ENCODE results near the gene ITGAL.
A peak's percentile ranks its signal among the peaks of the same experiment; 100 is the strongest.

The ITGAL gene

DNA sequence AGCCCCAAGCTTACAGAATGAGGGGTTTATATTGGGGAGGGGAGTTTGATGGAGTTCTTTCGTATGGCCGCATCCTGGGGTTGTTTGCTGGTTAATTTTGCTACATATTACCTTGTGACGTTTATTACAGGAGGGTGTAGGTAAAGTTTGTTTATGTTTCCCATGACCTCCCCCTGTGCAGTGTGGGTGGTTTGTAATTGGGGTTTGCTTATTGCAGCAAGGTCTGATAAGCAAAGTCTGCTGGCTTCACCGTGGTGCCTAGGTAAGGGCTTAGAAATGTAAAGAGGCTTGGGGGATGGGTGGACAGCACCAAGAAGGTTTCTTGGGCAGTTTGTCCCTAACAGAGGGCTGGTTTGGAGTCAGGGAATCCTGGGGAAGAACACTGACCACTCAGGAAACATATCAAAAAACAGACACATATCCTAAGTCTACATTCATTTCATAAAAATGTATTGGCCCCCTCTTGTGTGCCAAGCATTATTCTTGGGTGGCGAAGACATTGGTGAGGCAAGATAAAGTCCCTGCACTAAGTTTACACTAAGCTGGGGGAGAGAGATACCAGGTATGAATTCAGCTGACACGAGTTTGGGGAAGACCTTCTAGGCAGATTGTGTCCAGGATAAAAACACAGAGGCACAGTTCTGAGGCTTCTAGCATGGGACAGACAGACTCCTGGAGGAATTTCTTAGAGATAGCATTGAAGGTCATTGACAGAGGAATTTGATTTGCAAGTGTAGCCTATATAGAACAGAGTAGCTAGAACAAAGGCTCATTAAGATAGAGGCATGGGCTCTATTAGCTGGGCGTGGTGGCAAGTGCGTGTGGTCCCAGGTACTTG lies 76.1 kb downstream of the ITGAL start:
- no peak for DNase-seq

DNA sequence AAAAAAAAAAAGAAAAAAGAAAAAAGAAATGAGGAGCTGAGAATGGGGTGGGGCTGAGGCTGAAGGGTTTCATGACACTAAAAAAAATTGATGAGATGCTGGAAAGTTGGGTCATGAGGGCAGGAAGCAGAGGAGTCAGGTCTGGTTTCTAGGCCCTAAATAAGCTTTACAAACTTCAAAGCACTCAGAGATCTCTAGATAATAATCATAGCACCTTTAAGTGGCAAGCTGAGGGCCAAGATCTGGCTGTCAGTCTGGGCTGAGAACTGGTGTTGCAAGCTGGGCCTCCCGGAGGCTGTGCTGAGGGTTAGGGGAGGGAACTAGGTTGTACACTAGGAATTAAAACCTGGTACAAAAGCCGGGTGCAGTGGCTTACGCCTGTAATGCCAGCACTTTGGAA lies 79.2 kb downstream of the ITGAL start:
- DNase-seq = no peak

DNA sequence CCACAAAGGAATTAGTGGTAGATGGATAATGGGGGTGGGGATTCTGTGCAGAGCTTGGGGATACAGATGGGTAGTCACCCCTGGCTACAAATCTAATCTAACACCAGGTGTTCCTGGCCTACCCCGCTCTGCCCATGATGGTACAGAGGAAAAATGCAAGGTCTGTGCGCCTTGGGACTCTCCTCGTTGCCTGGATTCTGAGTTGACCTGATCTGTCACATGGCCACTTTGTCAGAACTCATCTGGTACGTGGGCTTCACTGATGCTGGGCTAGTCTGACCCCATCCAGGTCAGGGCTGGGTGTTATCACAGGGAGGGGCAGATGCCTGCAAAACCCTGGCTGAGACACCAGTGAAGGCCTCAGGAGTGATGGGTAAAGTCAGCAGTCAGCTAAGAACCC lies 80.4 kb downstream of the ITGAL start:
- no peak for DNase-seq

DNA sequence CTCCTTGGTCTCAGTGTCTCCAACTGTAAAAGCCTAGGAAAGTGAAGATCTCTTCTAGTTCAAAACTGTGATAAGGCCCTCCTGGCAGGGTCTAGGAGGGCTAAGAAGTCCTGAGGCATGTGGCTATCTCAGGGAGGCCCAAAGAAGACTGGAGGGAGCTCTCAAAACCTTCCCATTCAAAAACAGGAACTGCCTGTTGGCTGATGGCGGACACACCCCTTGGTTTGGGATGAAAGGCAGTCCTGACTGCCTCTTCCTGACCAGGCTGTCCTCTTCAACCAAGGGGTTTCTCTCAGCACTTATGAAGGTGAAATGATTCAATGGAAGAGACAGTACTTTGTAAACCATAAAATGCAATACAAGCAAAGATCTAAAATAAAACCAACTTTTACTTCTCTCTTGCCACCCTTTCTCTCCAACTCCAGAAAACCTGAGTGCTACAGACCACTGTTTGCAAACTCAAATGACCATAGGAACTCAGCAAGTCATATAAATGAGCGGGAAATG lies 80.9 kb downstream of the ITGAL start:
- no peak for DNase-seq

DNA sequence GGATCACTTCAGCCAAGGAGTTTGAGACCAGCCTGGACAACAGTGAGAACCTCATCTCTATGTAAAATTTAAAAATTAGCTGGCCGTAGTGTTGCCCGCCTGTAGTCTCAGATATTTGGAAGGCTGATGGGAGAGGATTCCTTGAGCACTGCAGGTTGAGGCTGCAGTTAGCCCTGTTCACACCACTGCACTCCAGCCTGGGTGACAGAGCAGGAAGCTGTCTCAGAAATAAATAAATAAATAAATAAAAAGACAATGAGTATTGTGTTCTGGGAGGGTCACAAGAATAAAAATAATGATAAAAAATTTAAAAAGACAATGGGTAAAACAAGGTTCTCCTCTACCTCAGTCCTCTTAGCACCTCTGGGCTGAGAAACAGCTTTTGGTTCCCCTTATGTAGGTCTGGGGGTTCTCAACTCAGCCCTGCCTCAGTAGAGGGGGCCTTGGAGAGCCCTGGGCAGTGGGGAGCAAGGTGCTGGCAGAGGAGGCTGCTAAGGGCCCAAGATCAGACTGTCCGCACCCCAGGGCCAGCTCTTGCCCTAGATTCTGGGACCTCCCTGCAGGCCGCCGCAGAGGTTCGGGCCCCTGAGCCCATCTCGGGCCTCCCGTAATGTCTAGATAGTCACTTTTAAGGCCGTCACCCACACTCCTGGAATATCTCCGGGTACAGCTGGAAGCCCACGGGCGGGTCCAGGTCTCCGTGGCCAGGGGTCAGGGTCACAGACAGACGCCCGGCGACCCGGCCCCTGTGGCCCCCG lies 82.2 kb downstream of the ITGAL start:
- no peak for DNase-seq

DNA sequence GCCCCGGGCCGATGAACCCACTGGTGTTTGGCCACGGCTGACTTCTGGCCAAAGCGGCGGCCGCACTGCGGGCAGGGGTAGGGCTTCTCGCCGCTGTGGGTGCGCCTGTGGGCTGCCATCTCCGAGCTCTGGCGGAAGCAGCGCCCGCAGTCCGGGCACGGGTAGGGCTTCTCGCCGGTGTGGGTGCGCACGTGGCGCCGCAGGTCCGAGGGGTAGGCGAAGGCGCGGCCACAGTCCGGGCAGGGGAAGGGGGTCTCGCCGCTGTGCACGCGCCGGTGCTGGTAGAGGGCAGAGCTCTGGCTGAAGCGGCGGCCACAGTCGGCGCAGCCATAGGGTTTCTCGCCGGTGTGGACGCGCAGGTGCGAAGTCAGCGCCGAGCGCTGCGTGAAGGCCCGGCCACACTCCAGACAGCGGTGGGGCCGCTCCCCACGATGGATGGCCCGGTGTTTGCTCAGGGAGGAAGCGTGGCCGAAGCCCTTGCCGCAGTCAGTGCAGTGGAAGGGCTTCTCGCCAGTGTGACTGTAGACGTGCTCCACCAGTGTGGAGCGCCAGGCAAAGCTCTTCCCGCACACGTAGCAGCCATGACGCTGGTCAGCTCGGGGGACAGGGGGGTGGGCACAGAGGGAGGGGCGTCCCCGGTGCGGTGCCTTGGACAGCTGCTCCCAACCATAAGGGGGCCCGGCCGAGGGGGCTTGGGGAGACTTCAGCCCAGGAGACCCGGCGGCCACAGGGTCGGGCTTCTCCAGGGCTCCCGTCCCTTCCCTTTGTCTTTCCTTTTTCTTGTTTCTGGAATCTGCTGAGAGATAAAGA lies 83.0 kb downstream of the ITGAL start:
- DNase-seq = no peak

DNA sequence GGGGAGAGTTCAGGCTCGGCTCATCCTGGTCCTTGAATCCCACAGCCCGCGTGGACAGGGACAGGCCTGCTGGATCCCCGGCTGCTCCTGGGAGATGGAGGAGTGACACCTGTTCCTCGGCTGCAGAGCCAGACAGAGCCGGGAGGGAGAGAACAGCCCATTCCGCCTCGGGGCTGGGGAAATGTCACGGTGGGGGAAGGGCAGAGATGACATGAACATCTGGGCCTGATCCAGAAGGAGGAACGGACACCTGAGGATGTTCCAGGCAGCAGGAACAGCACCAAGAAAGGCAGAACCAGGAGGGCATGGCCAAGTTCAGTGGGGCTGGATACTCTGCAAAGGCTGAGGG lies 83.6 kb downstream of the ITGAL start:
- DNase-seq = no peak

DNA sequence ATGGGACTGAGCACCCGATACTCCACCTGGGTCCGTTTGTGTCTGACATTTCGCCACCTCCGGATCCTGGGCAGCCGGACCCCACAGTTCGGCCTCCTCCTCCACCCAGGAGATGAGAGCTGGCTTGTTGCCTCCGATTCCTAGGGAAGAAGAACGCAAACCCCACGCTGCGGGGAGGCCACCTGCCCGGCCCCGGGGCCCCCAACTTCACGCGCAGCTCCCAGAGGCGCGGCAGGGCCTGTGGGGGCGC lies 85.1 kb downstream of the ITGAL start:
- DNase-seq = no peak

DNA sequence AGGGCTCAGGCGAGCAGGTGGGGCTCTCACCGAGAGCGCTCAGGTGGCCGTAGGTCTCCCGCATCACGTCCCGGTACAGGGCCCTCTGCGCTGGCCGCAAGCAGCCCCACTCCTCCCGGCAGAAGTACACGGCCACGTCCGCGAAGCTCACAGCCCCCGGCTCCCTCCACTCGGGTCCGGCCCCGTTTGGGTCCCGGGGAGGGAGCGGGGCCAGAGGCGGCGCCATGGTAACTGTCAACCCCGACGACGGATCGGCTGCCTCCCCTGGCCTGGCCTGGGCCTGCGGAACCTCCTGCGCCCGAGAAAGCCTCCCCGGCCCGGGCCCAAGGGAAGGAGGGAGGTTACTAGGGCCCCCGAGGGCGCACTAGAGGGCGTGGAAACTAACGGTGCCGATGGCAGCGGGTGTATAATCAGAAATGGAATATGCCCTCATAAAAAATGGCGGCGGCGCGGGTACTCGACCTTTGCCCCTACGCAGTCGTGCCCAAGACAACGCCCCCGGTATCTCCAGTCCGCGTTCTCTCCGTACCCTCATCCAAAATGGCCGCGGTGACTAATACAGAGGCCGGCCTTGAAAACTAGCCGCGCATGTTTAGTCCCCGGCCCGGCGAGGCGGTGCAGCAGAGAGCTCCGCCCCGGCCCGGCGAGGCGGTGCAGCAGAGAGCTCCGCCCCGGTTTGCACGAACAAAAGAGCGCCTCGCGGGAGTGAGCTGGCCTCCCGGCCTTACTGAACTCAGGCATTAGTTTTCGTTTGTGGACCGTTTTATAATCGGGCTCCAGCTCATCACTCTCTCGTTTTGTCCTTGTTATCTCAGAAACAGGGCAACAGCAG lies 85.6 kb downstream of the ITGAL start, which contains the start of gene ZNF764:
Gene ZNF764 (minus strand): TSS at position 418 of the 832 bp plus-strand sequence. CDS start 192 bp downstream, at position 226.
- DNase-seq = peak; percentile 98

DNA sequence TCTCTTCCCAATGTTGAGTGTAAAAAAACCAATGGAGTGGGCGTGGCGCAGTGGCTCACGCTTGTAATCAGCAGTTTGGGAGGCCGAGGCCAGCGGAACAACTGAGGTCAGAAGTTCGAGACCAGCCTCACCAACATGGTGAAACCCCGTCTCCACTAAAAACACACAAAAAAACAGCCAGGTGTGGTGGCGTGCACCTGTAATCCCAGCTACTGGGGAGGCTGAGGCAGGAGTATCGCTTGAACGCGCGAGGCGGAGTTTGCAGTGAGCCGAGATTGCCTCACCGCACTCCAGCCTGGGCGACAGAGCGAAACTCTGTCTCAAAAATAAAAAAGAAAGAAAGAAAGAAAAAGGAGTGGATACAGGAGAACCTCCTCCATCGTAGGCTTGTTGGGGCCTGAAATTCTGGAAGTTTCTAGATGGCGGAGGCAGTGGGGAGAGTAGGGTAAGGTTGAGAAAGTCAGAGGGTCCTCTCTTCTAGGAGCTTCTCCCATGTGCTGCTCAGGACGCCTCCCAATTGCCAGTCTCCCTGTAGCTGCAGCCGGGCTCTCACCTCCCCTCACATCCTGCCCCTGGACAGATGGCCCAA lies 86.3 kb downstream of the ITGAL start:
- no peak for DNase-seq

DNA sequence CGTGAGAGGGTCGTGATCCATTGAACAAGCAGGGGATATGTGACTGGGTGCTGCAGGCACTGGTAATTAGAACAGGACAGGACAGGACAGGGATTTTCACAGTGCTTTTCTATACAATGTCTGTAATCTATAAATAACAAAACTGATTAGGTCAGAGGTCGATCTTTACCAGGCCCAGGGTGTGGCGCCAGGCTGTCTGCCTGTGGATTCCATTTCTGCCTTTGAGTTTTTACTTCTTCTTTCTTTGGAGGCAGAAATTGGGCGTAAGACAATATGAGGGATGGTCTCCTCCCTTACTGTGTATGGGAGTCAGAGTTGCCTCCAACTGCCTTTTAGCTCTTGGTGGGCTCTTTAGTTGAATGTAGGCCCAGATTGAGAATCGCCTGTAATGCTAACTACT lies 87.1 kb downstream of the ITGAL start:
- no peak for DNase-seq

DNA sequence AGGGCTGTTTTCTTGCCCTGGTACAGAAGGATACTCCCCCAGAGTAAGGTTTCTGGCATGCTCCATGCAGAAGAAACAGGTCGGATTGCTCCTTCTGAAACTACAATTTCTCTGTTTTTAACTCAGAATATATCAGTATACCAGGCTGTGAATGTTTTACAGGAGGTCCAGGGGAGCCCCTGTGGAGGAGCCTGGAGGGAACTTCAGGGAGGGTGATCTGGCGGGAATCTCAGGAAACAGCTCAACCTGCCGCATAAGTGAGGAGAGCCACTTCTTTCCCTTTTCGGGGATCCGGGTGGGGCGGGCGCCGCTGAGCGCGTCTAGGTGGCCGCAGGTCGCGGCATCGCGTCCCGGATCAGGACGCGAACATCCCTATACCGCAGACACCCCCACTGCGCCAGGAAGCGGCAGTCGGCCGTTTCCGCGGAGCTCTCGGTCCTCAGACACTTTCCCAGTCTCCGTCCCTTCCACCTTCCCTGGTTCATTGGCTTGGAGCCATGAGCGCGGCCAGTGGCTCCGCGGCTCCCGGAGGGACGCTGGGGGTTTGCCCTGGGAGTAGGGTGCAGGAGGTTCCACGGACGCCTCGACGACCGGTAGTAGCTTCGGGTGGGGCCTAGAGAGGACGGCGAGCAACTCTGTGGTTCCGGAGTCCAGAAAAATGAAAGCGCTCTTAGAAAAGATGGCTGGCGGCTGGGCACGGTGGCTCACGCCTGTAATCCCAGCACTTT lies 88.7 kb downstream of the ITGAL start:
- DNase-seq = no peak

DNA sequence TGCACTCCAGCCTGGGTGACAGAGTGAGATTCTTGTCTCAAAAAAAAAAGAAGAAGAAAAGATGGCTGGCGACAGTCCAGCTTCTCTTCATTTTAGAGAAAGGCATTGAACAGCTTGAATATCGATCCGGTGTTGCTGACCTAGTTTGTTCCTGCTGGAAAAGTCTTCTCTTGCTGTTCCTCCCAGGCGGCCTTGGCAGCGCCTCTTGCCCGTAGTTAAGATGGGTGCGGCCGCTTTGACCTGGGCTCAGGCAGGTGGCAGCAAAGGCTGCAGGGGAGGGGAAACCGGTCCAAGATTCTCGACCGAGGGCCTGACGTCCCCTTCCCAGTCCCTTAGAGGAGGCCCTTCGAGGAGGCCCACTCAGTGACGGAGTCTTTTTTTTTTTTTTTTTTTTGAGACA lies 89.5 kb downstream of the ITGAL start:
- no peak for DNase-seq

DNA sequence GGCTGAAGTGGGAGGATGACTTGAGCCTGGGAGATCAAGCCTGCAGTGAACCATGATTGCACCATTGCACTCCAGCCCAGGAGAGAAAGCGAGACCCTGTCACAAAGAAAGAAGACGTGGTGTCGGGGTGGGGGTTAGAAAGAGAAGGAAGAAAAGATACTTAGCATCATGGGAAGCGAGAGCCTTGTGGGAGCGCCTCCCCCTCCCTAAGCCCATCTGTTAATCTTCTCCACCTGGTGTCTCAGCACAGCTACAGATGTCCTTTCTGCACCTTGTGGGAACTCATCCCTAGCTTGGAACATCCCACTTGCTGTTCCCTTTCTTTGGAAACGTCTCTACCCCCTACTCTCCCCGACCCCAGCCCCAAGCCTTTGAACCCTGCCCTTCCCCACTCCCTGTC lies 93.0 kb downstream of the ITGAL start:
- DNase-seq = no peak

DNA sequence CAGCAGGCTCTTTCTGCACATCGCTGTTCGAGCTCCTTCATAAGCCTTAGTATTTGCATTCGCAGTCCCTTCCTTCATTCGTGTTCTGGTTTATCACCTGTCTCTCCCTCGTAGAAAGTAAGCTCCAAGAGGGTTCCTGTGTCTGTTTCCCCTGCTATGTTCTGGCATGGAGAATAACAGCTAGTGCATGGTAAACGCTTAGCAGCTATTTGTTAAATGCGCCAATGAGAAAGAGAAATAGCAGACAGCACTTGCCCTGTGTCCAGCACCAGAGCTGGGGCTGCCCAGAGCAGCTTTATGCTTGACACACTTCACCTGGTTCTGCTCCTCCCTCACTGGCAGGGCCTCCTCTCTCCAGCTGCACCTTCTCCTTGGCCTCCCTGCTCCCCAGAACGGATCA lies 93.4 kb downstream of the ITGAL start:
- DNase-seq = no peak

DNA sequence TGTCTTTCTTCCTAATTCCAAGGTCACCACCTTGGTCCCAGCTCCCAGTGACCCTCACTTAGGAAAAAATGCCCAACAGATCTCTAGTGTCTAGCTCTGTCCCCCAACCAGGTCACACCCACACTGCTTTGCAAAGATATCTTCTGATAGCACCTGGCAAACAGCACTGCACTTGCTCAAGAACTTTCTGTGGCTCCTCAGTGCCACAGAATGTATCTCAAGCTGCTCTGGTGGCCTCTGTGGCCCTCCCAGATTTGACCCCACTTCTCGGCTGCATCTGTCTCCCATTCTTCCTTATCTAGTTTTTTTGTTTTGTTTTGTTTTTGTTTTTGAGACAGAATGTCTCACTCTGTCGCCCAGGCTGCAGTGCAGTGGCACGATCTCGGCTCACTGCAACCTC lies 94.0 kb downstream of the ITGAL start:
- no peak for DNase-seq

DNA sequence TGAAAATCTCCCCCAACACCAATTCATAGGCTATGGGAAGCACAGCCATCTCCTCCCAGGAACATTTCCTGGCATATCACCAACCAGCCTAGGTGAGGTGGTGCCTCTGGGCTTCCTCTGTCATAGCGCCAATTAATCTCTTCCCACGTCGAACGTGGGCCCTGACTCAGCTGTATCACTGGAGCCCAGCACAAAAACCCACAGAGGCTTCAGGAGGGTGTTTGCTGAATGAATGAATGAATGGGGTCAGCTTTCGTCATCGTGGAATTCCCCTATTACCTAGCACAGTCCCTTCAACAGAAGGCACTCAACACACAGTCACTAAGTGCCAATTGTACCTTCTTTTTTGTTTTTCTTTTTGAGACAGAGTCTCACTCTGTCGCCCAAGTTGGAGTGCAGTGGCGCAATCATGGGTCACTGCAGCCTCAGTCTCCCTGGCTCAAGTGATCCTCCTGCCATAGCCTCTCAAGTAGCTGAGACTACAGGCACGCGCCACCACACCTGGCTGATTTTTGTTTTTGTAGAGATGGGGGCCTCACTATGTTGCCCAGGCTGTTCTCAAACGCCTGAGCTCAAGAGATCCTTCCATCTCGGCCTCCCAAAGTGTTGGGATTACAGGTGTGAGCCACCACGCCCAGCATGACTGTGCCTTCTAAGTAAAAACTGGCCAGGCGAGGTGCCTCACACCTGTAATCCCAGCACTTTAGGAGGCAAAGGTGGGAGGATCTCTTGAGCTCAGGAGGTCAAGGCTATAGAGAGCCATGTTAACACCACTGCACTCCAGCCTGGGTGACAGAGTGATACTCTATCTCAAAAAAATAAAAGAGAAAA lies 94.8 kb downstream of the ITGAL start:
- DNase-seq = no peak

DNA sequence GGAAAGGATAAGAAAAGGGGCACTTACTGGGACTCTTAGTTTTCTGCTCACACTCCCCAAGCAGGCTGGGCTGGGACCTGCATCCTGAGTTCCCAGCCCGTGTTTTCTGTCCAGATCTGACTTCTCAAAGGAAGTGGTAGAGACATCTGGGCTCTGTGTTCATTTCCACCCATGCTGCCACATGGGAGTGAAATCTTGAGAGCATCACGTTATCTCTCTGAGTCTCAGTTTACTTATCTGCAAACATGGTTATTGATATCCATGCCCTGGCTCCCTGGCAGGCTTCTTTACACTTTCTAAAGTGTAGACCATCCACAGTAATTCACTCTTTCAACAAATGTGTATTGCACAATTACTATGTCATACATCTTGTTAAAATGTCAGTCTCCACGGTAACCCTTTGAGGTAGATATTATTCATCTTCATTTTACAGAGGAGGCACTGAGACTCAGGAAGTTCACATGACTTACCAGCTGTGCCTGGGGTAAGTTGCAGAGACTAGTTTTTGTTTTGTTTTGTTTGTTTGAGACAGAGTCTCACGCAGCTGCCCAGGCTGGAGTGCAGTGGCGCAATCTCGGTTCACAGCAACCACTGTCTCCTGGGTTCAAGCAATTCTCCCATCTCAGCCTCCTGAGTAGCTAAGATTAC lies 95.6 kb downstream of the ITGAL start:
- no peak for DNase-seq

DNA sequence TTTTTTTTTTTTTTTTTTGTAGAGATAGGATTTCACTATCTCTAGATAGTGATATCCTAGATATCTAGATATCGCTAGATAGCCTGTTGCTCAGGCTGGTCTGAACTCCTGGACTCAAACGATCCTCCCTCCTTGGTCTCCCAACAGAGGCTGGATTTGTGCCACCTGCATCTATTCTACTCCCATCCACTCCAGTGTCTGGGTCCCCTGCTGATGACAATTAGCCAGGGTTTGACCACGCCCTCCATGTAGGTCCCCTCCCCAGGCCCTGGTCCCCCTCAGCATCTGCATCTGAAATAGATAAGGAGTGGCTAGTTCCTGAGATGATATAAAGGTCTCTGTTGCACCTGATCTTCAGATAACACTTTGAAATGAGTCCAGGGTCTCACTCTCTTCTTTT lies 96.7 kb downstream of the ITGAL start:
- DNase-seq = no peak
